SW 1271 (cell line): Measurements from ENCODE around the gene RRP15.

ENCODE experiments used
- DNase-seq, 2 experiments: peaks; one replicate each; lab custom pipeline; 2025; lab: John Stamatoyannopoulos, UW

The RRP15 gene

DNA sequence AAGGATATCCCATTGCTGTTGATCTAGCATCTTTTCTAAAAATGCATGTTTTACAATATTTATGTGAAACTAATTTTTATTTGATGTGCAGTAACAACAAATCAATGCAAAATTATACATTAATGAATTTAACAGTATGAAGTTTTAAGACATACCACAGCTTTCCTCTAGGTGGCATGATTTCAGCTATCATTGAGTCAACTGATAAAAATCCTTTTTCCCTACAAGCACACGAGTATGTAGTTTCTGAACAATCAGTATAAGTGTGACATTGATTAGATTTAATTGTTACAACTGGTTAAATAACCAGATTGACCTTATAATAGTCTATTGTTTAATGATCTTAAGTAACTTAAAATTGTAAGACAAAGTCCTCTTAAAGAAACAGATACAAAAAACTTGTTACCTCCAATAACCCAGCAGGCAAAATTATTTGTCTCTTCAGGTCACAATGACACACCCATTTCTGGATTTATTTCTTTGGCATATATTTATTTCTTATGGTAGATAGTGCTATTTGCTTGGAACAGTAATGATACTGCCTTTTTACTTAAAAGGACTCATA, 54.3 kb downstream of the RRP15 start:
- DNase-seq: peak in 1 of 2 experiments; percentile 43

DNA sequence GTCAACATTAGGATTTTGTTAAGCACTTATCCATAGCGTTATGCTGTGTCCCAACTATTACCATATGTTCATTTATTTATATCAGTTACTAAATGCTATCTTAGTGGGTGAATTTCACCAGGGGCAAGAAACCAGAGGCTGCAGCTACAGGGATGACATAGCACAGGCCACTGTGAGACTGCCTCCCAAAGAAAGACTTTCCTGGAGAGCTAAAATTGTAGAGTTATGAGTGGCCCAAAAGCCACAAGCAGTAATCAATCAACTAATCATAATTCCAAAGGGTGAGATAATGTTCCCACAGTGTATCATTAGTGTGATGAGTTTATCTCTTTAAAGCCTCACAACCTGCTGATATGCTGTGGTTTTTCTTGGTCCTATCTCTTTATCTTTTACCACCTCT, 56.2 kb downstream of the RRP15 start:
- DNase-seq: no peak

DNA sequence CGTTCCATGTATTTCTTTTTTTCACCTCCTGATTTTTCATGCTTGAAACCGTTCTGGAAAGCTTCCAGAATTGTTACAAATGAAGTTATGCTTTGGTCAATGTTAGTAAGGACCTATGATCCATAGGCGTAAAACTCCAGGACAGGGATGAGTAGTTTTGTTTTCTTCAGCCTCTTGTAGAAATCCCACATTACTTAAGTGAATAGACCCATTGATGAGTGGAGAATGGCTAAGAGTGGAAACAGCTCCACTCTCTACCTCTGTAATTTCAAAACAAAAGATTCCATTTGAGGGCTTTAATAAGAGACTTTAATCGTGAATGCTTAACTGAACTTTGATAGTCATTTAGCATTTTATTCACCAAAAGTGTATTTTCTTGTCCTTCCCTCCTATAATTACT, 57.0 kb downstream of the RRP15 start:
- DNase-seq: no peak

DNA sequence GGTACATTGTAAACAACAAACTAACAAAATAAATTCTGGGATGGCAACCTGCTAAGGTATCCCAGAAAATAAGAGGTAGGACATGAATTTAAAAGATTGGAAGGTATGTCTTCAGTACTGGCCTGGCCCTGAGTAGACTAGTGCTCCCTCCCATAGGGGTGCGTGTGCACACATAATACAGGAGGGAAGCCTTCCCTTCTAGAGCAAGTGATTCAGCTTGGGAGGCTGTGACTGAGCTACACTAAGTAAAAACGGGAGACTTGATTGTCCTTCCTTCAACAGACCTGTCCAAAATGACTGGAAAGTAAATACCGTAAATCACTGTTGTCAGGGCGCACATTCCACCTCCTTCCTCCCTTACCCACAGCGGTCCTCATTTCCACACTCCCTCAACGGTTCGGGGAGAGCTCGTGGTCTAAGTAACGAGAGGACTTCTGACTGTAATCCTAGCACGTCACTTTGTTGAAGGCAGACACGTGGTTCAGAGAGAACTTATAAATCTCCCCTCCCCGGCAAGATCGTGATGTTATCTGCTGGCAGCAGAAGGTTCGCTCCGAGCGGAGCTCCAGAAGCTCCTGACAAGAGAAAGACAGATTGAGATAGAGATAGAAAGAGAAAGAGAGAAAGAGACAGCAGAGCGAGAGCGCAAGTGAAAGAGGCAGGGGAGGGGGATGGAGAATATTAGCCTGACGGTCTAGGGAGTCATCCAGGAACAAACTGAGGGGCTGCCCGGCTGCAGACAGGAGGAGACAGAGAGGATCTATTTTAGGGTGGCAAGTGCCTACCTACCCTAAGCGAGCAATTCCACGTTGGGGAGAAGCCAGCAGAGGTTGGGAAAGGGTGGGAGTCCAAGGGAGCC, 60.0 kb downstream of the RRP15 start, which contains the start of gene TGFB2:
Gene TGFB2, plus strand, starts transcription at position 523 of the 859 bp plus-strand sequence. CDS start 1,366 bp downstream, outside the sequence.
- DNase-seq: peak in 1 of 2 experiments; percentile 33

DNA sequence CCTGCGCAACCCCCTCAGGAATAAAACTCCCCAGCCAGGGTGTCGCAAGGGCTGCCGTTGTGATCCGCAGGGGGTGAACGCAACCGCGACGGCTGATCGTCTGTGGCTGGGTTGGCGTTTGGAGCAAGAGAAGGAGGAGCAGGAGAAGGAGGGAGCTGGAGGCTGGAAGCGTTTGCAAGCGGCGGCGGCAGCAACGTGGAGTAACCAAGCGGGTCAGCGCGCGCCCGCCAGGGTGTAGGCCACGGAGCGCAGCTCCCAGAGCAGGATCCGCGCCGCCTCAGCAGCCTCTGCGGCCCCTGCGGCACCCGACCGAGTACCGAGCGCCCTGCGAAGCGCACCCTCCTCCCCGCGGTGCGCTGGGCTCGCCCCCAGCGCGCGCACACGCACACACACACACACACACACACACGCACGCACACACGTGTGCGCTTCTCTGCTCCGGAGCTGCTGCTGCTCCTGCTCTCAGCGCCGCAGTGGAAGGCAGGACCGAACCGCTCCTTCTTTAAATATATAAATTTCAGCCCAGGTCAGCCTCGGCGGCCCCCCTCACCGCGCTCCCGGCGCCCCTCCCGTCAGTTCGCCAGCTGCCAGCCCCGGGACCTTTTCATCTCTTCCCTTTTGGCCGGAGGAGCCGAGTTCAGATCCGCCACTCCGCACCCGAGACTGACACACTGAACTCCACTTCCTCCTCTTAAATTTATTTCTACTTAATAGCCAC, 60.7 kb downstream of the RRP15 start:
- no peak for DNase-seq

DNA sequence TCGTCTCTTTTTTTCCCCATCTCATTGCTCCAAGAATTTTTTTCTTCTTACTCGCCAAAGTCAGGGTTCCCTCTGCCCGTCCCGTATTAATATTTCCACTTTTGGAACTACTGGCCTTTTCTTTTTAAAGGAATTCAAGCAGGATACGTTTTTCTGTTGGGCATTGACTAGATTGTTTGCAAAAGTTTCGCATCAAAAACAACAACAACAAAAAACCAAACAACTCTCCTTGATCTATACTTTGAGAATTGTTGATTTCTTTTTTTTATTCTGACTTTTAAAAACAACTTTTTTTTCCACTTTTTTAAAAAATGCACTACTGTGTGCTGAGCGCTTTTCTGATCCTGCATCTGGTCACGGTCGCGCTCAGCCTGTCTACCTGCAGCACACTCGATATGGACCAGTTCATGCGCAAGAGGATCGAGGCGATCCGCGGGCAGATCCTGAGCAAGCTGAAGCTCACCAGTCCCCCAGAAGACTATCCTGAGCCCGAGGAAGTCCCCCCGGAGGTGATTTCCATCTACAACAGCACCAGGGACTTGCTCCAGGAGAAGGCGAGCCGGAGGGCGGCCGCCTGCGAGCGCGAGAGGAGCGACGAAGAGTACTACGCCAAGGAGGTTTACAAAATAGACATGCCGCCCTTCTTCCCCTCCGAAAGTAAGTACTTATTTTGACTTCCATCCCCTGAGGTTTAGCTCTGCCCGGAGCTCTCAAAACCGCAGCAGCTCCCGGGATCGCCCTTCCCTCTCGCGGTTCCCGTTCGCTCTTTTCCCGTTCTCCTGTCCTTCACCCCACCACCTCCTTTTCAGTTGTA, 61.5 kb downstream of the RRP15 start:
- DNase-seq: no peak

DNA sequence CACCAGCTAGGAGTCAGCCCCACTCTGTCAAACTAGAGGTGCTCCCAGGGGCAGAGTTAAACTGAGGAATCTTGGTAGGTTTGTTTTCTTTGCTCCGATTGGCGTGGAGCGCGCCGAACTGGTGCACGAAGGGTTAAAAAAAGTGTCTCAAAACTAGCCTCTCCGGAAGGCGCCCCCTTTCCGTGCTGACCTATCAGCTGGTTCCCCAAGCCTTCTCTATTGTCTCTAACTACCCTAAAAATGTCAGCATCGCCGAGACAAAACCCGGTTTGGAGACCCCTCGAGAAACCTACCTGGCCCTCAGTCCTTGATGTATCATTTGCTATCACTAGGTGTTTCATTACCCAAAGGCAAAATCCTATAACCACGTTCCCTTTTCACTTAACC, 62.2 kb downstream of the RRP15 start:
- DNase-seq: no peak

DNA sequence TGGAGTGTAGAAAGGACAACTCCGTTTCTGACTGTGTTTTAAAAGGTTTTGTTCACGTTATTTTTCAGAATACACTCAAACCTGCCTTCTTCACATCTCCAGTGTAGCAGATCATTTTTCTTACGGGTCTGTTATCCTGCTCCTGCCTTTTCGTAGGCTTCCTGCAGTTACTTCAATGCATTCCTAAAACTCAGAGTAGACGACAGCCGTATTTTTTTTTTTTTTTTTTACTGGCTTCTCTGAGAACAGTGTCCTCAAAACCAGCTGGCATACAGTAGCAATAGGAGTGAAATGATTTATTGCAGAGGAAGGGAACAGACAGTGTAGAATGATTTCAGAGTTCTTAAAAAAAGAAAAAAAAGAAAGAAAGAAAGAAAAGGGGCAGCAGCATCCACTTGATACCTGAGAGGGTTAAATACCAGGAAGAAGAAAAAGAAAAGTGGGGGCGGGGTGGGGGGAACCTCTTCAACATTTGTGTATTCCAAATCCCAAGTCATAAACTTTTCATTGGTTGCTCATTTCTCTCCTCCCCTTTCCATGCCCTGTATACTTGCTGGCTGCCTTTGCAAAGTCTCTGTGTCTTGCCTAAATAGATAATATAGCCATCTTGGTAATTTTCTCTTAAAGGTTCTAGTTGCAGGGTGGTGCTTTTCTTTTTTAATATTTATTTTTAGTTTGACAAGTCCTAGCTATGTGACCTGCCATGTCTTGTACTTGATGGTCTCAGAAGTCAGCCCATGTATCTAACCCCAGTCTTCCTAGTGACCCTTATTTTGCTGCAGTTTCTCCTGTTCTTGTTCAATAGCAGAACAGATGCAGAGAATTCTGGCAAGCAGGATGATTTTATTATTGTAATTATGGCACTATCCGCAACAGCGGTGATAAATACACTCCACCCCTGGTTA, 62.9 kb downstream of the RRP15 start:
- DNase-seq: peak in 1 of 2 experiments; percentile 17

DNA sequence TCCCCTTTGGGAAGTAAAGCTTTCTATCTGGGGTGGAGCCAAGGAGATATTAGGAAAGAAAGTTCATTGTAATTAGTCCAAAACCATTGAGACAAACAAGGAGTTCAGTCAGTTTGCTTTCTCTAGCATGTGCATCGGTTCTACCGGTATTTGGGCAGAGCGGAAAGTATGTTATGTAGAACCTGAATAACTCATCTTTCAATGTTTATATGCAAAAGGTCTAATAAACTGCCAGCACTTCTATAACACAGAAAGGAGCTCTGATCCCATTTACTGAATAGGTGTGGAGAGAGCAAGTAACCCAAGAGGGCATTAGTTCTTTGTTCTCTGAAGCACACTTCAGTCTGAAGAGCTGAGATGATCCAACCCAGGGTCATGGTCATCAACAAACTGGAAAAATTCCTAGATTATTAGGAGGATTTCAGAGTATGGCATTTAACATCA, 63.6 kb downstream of the RRP15 start:
- DNase-seq: no peak

DNA sequence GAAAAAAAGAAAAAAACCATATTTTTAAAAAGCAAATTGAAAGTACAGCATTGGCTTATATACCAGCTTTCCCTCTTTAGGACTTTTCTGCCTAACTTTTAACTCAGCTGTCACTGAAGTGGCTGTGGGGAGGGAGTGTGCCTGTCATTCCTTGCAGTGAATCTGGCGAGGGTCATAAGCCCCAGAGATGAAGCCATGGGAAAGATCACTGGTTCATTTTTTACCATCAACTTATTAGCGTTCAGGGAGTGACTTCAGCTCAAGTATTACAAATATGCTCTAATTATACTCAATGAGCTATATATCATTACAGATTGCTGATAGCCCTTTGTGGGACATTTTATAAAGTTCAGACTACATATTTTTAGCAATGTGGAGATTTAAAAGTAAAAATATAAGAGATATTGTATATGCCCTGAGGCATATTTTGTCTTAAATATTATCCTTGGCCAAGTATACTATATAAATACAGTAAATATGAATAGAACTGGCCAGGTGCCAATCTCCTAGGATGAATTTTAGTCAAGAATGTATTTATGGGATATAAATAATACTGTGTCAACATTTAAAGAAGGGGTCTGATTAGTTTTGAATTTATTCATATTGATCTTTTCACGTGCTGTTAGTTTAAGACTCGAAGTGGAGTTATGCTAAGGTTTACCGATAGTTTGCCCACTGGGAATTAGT, 64.4 kb downstream of the RRP15 start:
- no peak for DNase-seq

DNA sequence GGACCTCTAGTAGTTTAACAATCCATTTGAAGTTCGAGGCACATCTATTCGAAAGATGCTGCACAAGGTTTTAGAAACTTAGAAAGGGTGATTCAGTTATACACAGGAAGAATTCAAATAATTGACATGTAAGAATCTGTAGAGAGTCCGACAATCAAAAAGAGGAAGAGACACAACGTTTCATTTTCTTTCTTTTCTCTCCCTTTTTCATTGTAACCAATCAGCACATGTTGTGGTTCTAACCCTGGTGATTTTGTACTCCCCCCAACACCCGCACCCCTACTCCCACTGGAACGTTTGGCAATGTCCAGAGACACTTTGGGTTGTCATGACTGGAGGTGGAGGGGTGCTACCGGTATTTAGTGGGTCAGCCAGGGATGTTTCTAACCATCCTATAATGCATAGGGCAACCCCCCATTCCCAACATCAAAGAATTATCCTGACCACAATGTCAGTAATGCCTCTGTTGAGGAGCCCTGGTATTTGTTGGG, 65.0 kb downstream of the RRP15 start:
- DNase-seq: no peak

DNA sequence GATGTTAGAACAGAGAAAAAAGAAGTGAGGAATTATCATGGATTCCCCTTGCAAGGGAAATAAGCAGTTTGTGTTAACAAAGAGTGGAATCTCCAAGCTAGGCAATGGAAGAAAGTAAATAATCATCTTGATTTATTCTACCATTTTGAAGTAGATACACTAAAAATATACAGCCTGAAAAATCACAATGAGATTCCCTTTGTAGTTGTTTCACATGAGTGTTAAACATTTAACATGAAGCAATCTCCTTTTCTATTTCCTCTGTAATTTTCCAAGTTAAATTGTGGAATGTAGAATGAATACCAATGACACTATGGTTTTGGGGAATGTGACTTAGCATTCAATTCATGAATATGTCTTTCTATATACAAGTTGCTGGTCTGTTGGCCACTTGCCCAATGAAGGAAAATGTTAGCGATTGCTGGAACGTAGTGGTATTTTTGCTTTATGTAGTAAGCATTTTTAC, 65.7 kb downstream of the RRP15 start:
- no peak for DNase-seq

DNA sequence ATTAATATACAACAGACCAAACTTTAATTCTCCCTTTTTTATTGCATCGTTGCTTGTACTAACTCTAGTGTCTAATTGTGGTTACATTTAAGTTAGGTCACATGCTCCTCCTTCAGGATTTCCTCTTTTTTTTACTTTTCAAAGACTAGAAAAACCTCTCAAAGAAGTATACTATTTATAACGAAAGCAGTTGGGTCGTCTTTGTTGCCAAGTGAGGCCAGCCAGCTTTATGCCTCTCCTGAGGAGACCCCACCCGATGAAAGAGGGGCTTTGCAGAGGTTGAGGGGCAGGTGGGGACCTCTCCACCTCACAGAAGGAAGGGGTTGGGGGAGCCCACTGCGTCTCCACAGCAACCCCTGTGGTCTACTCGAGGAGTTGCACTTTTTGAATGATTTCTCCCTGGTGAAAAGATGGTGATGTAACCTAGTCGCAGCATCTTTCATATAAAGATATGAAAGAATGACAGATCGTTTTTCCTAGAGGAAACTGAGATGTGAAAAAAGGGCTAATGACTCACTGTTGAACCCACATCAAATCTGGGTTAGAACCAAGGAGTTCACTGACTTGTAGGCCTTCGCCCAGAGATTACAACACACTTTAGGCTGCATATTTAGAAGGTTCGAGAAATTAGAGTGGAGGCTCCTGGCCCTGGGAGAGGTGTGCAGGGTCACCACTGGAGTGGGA, 66.4 kb downstream of the RRP15 start:
- DNase-seq: no peak

DNA sequence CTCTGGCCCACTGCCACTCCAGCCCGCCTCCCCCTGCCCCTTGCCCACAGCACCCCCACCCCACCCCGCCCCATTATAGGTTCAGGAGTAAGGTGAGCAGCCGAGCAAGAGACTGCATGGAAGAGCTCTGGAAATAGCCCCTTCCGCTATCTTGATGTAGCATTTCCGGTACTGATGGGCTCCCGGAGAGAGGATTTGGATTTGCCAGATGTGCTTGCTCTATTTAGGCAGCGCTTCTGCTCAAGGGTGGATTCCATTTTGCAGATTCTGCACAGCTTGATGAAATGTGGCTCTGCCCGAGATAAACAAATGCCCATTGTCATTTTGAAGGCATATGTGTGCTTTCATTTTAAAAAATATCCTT, 67.0 kb downstream of the RRP15 start:
- no peak for DNase-seq

DNA sequence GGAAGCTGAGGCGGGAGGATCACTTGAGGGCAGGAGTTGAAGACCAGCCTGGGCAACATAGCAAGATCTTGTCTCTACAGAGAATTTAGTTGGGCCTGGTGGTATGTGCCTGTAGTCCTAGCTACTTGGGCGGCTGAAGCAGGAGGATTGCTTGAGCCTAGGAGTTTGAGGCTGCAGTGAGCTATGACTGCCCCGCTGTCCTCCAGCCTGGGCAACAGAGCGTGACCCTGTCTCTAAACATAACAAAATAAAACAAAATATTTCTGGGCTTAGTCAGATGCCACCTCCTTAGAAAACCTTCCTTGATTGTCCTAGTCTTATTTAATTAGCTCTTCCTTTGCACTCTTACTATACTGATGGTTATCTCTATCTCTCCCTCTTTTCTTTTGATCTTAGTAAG, 68.6 kb downstream of the RRP15 start:
- no peak for DNase-seq

DNA sequence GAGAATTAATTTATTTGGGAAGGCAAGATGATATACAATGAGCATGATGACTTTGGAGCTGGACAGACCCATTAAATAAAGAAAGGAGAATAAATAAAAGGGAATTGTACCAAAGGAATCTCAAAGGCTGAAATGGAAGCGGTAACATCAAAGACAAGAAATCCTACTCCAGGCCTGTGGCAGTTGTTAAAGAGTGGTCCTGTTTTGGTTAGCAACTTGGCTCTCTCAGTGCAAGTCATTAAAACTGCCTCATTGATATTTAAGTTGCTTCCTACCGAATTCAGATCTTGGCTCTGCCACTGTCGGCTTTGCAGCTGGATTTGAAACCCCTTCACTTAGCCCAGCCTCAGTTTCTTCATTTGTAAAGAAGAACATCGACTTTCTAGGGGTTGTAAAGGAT, 70.2 kb downstream of the RRP15 start:
- no peak for DNase-seq

DNA sequence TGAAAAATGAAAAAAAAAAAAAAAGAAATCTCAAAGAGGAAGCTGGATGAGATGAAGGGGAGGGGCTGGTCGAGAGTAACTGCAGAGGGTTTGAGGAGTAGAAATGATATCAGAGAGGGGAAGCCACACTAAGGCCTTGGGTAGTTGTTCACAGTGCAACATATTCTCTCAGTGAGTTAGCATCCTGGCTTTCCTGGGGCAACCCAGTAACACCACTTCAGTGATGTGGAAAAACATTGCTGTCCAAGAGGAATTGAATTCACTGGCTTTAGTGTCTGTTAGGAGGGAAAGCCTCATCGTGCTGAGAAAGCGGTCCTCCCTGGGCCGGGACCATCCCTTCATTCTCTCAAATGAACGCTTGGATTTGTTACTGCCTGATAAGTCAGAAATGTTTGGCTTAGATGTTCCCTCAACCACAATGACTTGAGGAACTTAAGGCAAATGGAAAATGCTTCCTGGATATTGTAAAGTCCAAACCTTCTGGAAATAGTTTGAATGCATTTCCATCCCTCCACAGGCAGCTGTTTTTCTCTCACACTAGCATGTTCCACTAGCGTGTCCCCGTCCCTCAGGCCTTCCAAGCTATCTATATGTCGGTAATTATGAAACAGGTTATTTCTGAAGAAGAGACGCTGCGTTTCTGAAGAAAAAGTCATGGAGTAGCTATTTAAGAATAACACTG, 72.3 kb downstream of the RRP15 start:
- DNase-seq: no peak

DNA sequence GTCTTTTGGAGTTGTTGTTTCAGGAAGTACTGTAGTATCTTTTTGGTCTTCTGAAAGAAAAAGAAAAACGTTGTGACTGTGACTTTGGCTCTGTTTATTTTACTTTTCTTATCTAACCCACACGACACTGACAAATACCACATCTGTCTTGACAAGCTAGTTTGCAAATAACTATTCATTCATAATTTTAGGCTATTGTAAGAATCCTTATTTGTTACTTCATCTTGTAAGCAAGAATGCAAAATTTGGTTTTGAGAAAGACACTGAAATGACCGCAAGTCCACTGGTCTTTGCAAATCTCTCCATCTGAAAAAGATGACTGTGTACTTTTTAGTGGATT, 72.8 kb downstream of the RRP15 start:
- DNase-seq: no peak
